NCI-H146 treated with DMSO at 0.1 percent for 48 hours (cell line): Measurements from ENCODE around the gene GTPBP3.
A peak's percentile ranks its signal among the peaks of the same experiment; 100 is the strongest.
"Not testable (repeated sequence)": the region's sequence is repeated elsewhere in the genome, so short reads cannot be mapped to it uniquely, and the experiment has no call there.

Experiments used
- DNase-seq: peaks from one replicate; lab custom pipeline; 2025; ENCODE audit not compliant: unreplicated experiment; lab: John Stamatoyannopoulos, UW

Gene GTPBP3

GRCh38 chr19:17336872-17337674 is at the start of gene GTPBP3:
Gene GTPBP3 (plus strand): TSS chr19:17337553. CDS start chr19:17337612, 59 bp downstream.
- peak; percentile 99 for DNase-seq

GRCh38 chr19:17289489-17289888 is 47.9 kb upstream of the GTPBP3 start:
- peak; percentile 32 for DNase-seq

- DNase-seq, result peak; percentile 86
Observed at GRCh38 chr19:17292301-17293074, 44.9 kb upstream of the GTPBP3 start.

GRCh38 chr19:17293605-17294004 is 43.7 kb upstream of the GTPBP3 start:
- DNase-seq, result no peak

- DNase-seq, result no peak
Observed at GRCh38 chr19:17294051-17294891, 43.1 kb upstream of the GTPBP3 start.

GRCh38 chr19:17295551-17295950 is 41.8 kb upstream of the GTPBP3 start:
- DNase-seq, result not testable (repeated sequence)

GRCh38 chr19:17296273-17296672 is 41.1 kb upstream of the GTPBP3 start:
- peak; percentile 17 for DNase-seq

GRCh38 chr19:17296976-17297375 is 40.4 kb upstream of the GTPBP3 start:
- no peak for DNase-seq

- DNase-seq, result no peak
Observed at GRCh38 chr19:17300992-17301619, 36.2 kb upstream of the GTPBP3 start.

GRCh38 chr19:17302391-17303166 is 34.8 kb upstream of the GTPBP3 start:
- no peak for DNase-seq

- peak; percentile 92 for DNase-seq
Observed at GRCh38 chr19:17303167-17303939, 34.0 kb upstream of the GTPBP3 start, which contains the start of gene ABHD8. Gene ABHD8 (minus strand): TSS chr19:17303425. CDS start chr19:17301616, 1,809 bp downstream.

GRCh38 chr19:17303940-17304267 is 33.4 kb upstream of the GTPBP3 start:
- no peak for DNase-seq

- DNase-seq, result no peak
Observed at GRCh38 chr19:17304386-17305215, 32.8 kb upstream of the GTPBP3 start.

- no peak for DNase-seq
Observed at GRCh38 chr19:17305216-17305516, 32.2 kb upstream of the GTPBP3 start.

GRCh38 chr19:17305517-17306284 is 31.7 kb upstream of the GTPBP3 start, which contains the start of gene MRPL34:
Gene MRPL34 (plus strand): TSS chr19:17305872. CDS start chr19:17305893, 21 bp downstream.
- peak; percentile 99 for DNase-seq

GRCh38 chr19:17306285-17306714 is 31.1 kb upstream of the GTPBP3 start:
- no peak for DNase-seq

GRCh38 chr19:17307876-17308377 is 29.4 kb upstream of the GTPBP3 start:
- no peak for DNase-seq
